B cell (primary cell): ENCODE data around the gene CBX8. TPM values are rescaled to one million over a fixed set of nuclear protein-coding genes. Genes with fewer than 3 reads are reported as not detected.

Experiments
- ATAC-seq: fragments of 200-7000 bp; cut with Tn5 transposase; one replicate; pipeline ENCODE4 v1.10.0; 2021; ENCODE audit warnings: low read depth, mild to moderate bottlenecking, moderate number of reproducible peaks, moderate library complexity
- CTCF ChIA-PET: fragments of 350-600 bp; sonication (Branson Sonifier 250); formaldehyde crosslinking; loops from one replicate; lab custom pipeline; 2021; ENCODE audit warnings: antibody characterized with exemption, inconsistent platforms; lab: Charles Lee
- POLR2A ChIA-PET: fragments of 350-600 bp; sonication (Branson Sonifier 250); formaldehyde crosslinking; loops from one replicate; lab custom pipeline; 2021; ENCODE audit warnings: antibody characterized with exemption; lab: Charles Lee
- DNase-seq: peaks from one replicate; pipeline ENCODE4 v3.0.0; 2013
- H2AFZ ChIP-seq: 2 replicates; pipeline ENCODE4 v1.6.1; 2012; ENCODE audit warnings: mild to moderate bottlenecking, low read depth, low read length; ENCODE audit not compliant: insufficient read depth, poor library complexity, severe bottlenecking
- H3K27ac ChIP-seq, 2 donors: 1 replicate in 1 of 2; 2 replicates in 1 of 2; pipeline ENCODE4 v1.5.1; 2012 to 2013; ENCODE audit warnings: low read length in 2 of 2, mild to moderate bottlenecking in 2 of 2, moderate library complexity in 1 of 2
- H3K27me3 ChIP-seq, 4 experiments: fragments of 200-600 bp in 1 of 4; sonication (generic) in 1 of 4; replicated peaks in 1 of 4; 1 replicate in 2 of 4; 2 replicates in 2 of 4; pipeline versions ENCODE4 v1.6.1 to v1.7.0; 2013 to 2016; ENCODE audit warnings: low read length in 3 of 4, mild to moderate bottlenecking in 2 of 4, mixed read lengths in 1 of 4, moderate library complexity in 1 of 4; ENCODE audit not compliant: insufficient read depth in 4 of 4, control insufficient read depth in 3 of 4; ENCODE audit errors: control extremely low read depth in 1 of 4
- H3K36me3 ChIP-seq, 2 experiments: replicated peaks in 1 of 2; 1 replicate in 1 of 2; 2 replicates in 1 of 2; pipeline versions ENCODE4 v1.6.1 to v1.7.1; 2013; ENCODE audit warnings: low read length in 1 of 2; ENCODE audit not compliant: insufficient read depth in 2 of 2, control insufficient read depth in 1 of 2; ENCODE audit errors: control extremely low read depth in 1 of 2, extremely low read depth in 1 of 2
- H3K4me1 ChIP-seq, 2 donors: fragments of 200-600 bp in 1 of 2; sonication (generic) in 1 of 2; 1 replicate in 1 of 2; 2 replicates in 1 of 2; pipeline versions ENCODE4 v1.5.1 to v1.6.1; 2013 to 2017; ENCODE audit warnings: low read length in 2 of 2; ENCODE audit not compliant: control insufficient read depth in 2 of 2, insufficient read depth in 2 of 2
- H3K4me2 ChIP-seq: replicated peaks from 2 replicates; pipeline ENCODE3; 2012; ENCODE audit warnings: mild to moderate bottlenecking, low read depth, low read length; ENCODE audit not compliant: poor library complexity, severe bottlenecking
- H3K4me3 ChIP-seq, 5 experiments: fragments of 200-600 bp in 1 of 5; sonication (generic) in 1 of 5; 1 replicate in 3 of 5; 2 replicates in 2 of 5; pipeline versions ENCODE4 v1.5.1 to v1.7.0; 2011 to 2016; ENCODE audit warnings: low read length in 4 of 5, mild to moderate bottlenecking in 4 of 5, low read depth in 2 of 5, control low read depth in 1 of 5, moderate library complexity in 1 of 5; ENCODE audit not compliant: insufficient read depth in 1 of 5; ENCODE audit errors: control extremely low read depth in 1 of 5, extremely low read depth in 1 of 5
- H3K79me2 ChIP-seq: fragments of 200-600 bp; sonication (generic); one replicate; pipeline ENCODE4 v1.6.0; 2016; ENCODE audit warnings: low read length; ENCODE audit not compliant: control insufficient read depth, insufficient read depth
- H3K9ac ChIP-seq: fragments of 200-600 bp; sonication (generic); 2 replicates; pipeline ENCODE4 v1.6.1; 2017; ENCODE audit warnings: mild to moderate bottlenecking, low read length, moderate library complexity
- H3K9me3 ChIP-seq, 3 donors: one replicate each; pipeline versions ENCODE4 v1.6.1 to v1.7.1; 2013; ENCODE audit warnings: low read length in 2 of 3; ENCODE audit not compliant: control insufficient read depth in 2 of 3, insufficient read depth in 1 of 3; ENCODE audit errors: control extremely low read depth in 1 of 3
- H4K20me1 ChIP-seq: 2 replicates; pipeline ENCODE4 v1.6.0; 2012; ENCODE audit warnings: mild to moderate bottlenecking, low read length; ENCODE audit not compliant: insufficient read depth, control insufficient read depth, poor library complexity, severe bottlenecking
- H3K27ac Mint-ChIP-seq: one replicate; pipeline ENCODE4 v1.8.0; 2021; ENCODE audit warnings: mixed read lengths
- H3K27me3 Mint-ChIP-seq: one replicate; pipeline ENCODE4 v1.8.0; 2021; ENCODE audit warnings: mixed read lengths
- H3K4me1 Mint-ChIP-seq: one replicate; pipeline ENCODE4 v1.8.0; 2021; ENCODE audit warnings: mixed read lengths
- H3K4me3 Mint-ChIP-seq: one replicate; pipeline ENCODE4 v1.8.0; 2021; ENCODE audit warnings: mixed read lengths
- H3K9me3 Mint-ChIP-seq: one replicate; pipeline ENCODE4 v1.8.0; 2022; ENCODE audit warnings: mixed read lengths; ENCODE audit not compliant: insufficient read depth
- CTCF ChIP-seq: fragments of 200-600 bp; IDR thresholded peaks from one replicate; pipeline ENCODE4 v1.8.0; 2022; ENCODE audit warnings: antibody characterized with exemption, mild to moderate bottlenecking
- EZH2 ChIP-seq: IDR thresholded peaks from 2 replicates; pipeline ENCODE4 v1.6.1; 2012; ENCODE audit warnings: borderline replicate concordance, low read depth, mild to moderate bottlenecking, moderate library complexity, low read length; ENCODE audit not compliant: insufficient read depth, poor library complexity, severe bottlenecking
- WGBS: methylation state at CpG from one replicate; pipeline ENCODE4 v1.1.5; 2013; ENCODE audit warnings: missing lambda C conversion rate; ENCODE audit not compliant: insufficient coverage; 5-methylcytosine and 5-hydroxymethylcytosine counted together
- intact Hi-C: fragments of 100-400 bp; cut with micrococcal nuclease; formaldehyde crosslinking; loops from one replicate; pipeline ENCODE4 v1.10.0; 2022
- polyA plus RNA-seq: library from polyadenylated mRNA; depleted of rRNA; stranded (reverse); fragments of >200 nt; gene quantifications from 2 replicates; pipeline ENCODE4 v1.2.3, GENCODE V29; 2012
- total RNA-seq, 2 donors: library from RNA; stranded (reverse); fragments of 120-200 nt in 1 of 2; gene quantifications; 1 replicate in 1 of 2; 2 replicates in 1 of 2; pipeline versions ENCODE4 v1.2.3 to v1.2.4, GENCODE V29; 2013 to 2022

Gene CBX8
- total and polyA plus RNA-seq, 2 donors (not counting 1 experiment from before 2014, with no cell fraction given) = 0.31 to 6.8 TPM

GRCh38 chr17:79808763-79809529, 12.1 kb upstream of the CBX8 start:
- ATAC-seq (no peak), DNase-seq (peak; percentile 56)
- ChIA-PET POLR2A (interaction anchor here (0.7 to 2.8 kb wide), 3 partner anchors 10 to 31 kb away, joined by 3 to 9 read pairs (median 4); partner anchors contain the start of gene CBX8), CTCF (interaction anchor here (0.7 to 2.0 kb wide), 7 partner anchors 10 to 162 kb away, joined by 3 to 7 read pairs (median 3); no protein-coding TSS in a partner anchor)
- Histone ChIP-seq H3K4me2 (no peak overlapping the region), H3K27me3 (peaks cover 0 to 90% (median 74%) of the 10 kb centered on the region in 4 experiments), H3K36me3 (no peaks in the 10 kb centered on the region), H3K9ac (no peak overlapping the region), H4K20me1 (peaks cover 54% of the 10 kb centered on the region), H3K27ac (no peak overlapping the region), H3K4me3 (no peak overlapping the region), H3K9me3 (peaks cover 0 to 83% (median 2%) of the 10 kb centered on the region in 3 donors), H2AFZ (no peak overlapping the region), H3K79me2 (no peaks in the 10 kb centered on the region), H3K4me1 (peaks cover 42 to 73% of the 10 kb centered on the region in 2 donors)
- 9% methylated on average over 19 of the region's 20 CpGs for WGBS
- Mint-ChIP-seq H3K9me3 (peaks cover 3% of the 10 kb centered on the region), H3K4me3 (no peak overlapping the region), H3K27me3 (peaks cover 58% of the 10 kb centered on the region), H3K4me1 (peaks cover 31% of the 10 kb centered on the region), H3K27ac (peak overlapping the region; percentile 67)
- intact Hi-C loops = no loop called here
- TF ChIP-seq CTCF (no peak), EZH2 (no peak)
